GM18502 (cell line): ENCODE data around the gene ARL6IP6.
"Not testable (repeated sequence)": the region's sequence is repeated elsewhere in the genome, so short reads cannot be mapped to it uniquely, and the experiment has no call there.

ENCODE experiments used
- ATAC-seq: cut with Tn5 transposase; IDR thresholded peaks from one replicate; pipeline ENCODE4 v1.9.1; 2021; ENCODE audit warnings: mild to moderate bottlenecking; ENCODE audit not compliant: unreplicated experiment, poor library complexity

ARL6IP6 gene

GRCh38 chr2:152720794-152721193 lies 2.4 kb downstream of the ARL6IP6 start:
- no peak for ATAC-seq

DNA sequence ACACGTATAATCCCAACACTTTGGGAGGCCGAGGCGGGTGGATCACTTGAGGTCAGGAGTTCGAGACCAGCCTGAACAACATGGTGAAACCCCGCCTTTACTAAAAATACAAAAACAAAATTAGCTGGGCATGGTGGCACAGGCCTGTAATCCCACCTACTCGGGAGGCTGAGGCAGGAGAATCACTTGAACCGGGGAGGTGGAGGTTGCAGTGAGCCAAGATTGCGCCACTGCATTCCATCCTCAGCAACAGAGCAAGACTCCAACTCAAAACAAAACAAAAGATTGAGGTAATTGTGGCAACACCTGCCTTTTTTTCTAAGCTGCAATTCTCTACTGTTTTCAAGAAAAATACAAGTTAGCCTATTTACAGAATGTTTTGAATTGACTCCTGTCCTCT lies 4.2 kb downstream of the ARL6IP6 start:
- ATAC-seq = not testable (repeated sequence)

DNA sequence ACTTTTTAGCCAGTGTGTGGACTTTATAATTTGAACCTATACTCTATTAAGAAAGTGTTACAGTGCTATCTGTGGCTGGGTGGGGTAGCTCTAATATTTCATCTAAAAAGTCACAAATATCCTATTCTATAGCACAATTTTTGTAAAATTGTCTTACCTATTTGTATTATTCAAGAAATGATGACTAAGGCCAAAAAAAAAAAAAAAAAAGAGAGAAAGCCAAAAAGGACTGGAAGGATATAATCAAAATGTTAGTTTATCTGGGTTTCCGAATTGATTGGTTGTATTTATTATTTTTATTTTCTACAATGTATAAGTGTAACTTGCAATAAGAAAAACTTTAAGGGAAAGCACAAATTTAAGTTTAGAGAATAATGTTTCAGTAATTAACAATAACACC lies 5.5 kb downstream of the ARL6IP6 start:
- ATAC-seq = no peak

GRCh38 chr2:152729844-152730243 lies 11.4 kb downstream of the ARL6IP6 start:
- ATAC-seq = peak; percentile 41

GRCh38 chr2:152730591-152731333 lies 12.3 kb downstream of the ARL6IP6 start:
- ATAC-seq = peak; percentile 80

- not testable (repeated sequence) for ATAC-seq
Observed at GRCh38 chr2:152737509-152737908, 19.1 kb downstream of the ARL6IP6 start.

- ATAC-seq = no peak
Observed at GRCh38 chr2:152738438-152738837, 20.0 kb downstream of the ARL6IP6 start.

GRCh38 chr2:152739705-152740104 lies 21.3 kb downstream of the ARL6IP6 start:
- not testable (repeated sequence) for ATAC-seq

GRCh38 chr2:152740743-152741328 lies 22.4 kb downstream of the ARL6IP6 start:
- ATAC-seq = peak; percentile 86

- peak; percentile 72 for ATAC-seq
Observed at GRCh38 chr2:152743002-152743401, 24.6 kb downstream of the ARL6IP6 start.

DNA sequence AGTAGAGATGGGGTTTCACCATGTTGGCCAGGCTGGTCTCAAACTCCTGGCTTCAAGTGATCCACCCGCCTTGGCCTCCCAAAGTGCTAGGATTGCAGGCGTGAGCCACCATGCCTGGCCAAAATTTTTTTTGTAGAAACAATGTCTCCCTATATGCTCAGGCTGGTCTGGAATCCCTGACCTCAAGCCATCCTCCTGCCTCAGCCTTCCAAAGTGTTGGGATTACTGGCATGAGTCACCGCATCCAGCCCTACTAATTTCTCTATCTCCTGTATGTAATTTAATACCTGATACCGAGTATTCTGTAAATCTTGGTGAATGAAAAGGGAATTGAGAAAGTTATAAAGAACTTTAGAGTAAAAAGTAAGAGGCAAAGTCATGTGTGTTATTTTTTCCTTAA lies 29.3 kb downstream of the ARL6IP6 start:
- ATAC-seq = not testable (repeated sequence)

GRCh38 chr2:152755029-152755428 lies 36.6 kb downstream of the ARL6IP6 start:
- no peak for ATAC-seq

GRCh38 chr2:152759290-152760072 lies 41.1 kb downstream of the ARL6IP6 start:
- no peak for ATAC-seq

GRCh38 chr2:152761214-152761613 lies 42.8 kb downstream of the ARL6IP6 start:
- no peak for ATAC-seq

DNA sequence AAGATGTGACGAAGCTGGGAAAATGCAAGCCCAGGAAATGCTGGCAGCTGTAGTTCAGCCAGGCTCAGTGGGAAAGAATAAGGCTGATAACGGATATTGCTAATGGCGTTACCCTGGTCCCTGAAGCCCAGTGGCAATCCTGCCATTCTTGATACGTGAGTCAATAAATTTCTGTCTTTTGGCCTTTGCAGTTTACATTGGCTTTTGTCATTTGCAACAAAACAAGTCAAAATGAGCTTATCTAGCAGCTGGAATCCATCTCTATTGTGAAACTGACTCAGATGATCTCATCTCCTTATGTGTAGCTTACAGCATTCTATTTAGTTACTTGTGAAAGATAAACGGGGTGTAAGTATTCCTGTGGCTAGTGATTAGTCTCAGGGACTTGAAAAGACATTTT lies 43.8 kb downstream of the ARL6IP6 start:
- no peak for ATAC-seq

- ATAC-seq = not testable (repeated sequence)
Observed at GRCh38 chr2:152763208-152763607, 44.8 kb downstream of the ARL6IP6 start.

DNA sequence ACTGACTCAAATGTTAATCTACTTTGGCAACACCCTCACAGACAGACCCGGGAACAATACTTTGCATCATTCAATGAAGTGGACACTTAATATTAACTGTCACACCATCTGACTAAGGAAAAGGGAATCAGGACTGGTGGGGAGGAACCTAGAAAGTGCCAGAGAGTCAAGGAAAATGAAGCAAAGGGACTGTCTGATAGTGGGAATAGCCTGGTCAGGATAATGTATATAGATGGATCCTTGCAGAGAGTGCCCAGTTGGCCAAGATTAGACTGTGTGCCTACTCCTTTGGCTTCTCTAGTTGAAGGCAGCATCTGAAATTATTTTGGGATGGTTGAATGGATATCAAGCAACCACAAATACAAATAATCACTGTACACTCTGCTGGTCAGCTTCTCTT lies 45.2 kb downstream of the ARL6IP6 start:
- no peak for ATAC-seq

DNA sequence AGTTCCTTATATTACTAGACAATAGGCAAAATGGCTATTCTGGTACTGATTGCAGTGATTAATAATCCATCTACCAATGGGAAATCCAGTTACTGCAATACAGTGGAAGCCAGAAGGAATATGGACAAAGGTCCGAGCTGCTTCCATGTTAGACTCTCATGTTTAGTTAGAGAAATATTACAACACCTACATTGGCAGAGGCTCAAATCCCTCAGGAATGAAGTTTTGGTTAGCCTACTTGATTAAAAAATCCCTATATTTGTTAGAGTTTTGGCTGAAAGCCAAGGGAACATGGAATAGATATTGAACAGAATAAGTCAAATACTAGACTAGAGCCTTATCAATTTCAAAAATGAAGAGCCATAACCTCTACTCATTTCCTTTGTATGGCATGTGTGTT lies 48.5 kb downstream of the ARL6IP6 start:
- no peak for ATAC-seq

- no peak for ATAC-seq
Observed at GRCh38 chr2:152781175-152781574, 62.8 kb downstream of the ARL6IP6 start.

DNA sequence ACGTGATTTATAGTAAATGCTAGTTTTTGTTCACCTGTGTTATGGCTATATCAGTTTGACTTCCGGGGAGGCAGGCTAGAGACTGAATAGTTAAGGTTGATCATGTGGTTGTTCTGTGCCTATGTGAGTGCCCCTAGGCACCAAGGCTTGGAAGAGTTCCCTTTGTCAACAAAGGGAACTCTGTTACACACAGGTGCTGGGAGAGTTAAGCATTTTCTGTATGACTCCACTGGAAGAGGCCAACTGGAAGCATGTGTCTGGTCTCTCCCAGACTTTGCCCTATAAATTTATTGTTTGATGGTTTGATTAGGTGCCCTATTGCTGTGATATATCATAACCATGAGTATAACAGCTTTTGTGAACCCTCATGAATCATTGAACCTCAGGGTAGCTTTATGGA lies 63.8 kb downstream of the ARL6IP6 start:
- ATAC-seq = no peak

- ATAC-seq = no peak
Observed at GRCh38 chr2:152790883-152791282, 72.5 kb downstream of the ARL6IP6 start.
